OCI-LY3 (cell line): ENCODE measurements around the gene COL12A1.

ENCODE experiments used
- EZH2phosphoT487 ChIP-seq: fragments of 200-600 bp; shearing (Covaris generic); IDR thresholded peaks from 2 replicates; pipeline ENCODE4 v1.6.1; 2018; ENCODE audit warnings: antibody characterized with exemption, mixed run types, low read depth
- TF ChIP-seq, protein P1 (sequence below): fragments of 200-600, 300-600 bp; sonication (generic); IDR thresholded peaks from 2 replicates; pipeline ENCODE4 v1.5.1; 2014; ENCODE audit warnings: antibody characterized with exemption, low read length, low read depth

DNA sequence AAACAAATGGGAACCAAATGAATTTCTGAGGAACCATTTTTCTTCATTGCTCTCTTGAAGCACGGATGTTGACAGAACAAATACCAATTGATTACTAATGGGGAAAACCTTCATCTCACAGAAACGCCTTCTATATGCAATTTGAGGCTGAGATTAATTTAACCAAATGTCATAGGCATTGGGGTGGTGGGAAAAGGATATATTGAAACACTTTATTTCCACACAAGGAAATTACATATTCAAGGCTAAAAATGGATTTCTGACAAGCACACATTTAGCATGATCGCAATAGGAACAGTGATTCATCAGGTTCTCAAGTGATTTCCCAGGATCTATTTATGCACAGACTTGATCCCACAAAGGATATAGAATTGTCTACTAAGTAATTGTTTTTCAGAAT lies 88.9 kb downstream of the COL12A1 start:
- TF ChIP-seq, protein P1, sequence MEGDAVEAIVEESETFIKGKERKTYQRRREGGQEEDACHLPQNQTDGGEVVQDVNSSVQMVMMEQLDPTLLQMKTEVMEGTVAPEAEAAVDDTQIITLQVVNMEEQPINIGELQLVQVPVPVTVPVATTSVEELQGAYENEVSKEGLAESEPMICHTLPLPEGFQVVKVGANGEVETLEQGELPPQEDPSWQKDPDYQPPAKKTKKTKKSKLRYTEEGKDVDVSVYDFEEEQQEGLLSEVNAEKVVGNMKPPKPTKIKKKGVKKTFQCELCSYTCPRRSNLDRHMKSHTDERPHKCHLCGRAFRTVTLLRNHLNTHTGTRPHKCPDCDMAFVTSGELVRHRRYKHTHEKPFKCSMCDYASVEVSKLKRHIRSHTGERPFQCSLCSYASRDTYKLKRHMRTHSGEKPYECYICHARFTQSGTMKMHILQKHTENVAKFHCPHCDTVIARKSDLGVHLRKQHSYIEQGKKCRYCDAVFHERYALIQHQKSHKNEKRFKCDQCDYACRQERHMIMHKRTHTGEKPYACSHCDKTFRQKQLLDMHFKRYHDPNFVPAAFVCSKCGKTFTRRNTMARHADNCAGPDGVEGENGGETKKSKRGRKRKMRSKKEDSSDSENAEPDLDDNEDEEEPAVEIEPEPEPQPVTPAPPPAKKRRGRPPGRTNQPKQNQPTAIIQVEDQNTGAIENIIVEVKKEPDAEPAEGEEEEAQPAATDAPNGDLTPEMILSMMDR: no peak
- TF ChIP-seq EZH2phosphoT487: no peak
